GM12878 (cell line): Measurements from ENCODE around the gene PLCG1. TPM values are rescaled to one million over a fixed set of nuclear protein-coding genes. Genes with fewer than 3 reads are reported as not detected.

Experiments used
- ATAC-seq: fragments of 200-7000 bp; cut with Tn5 transposase; 3 replicates; pipeline ENCODE4 v1.9.1; 2020; ENCODE audit warnings: mild to moderate bottlenecking, moderate library complexity
- BruUV-seq: library from RNA; stranded (reverse); fragments of 400-500 nt; replicated peaks from 2 replicates; lab custom pipeline; 2021; lab: Mats Ljungman, UMichigan
- CTCF ChIA-PET: fragments of 300-600 bp; sonication (Branson Sonifier 250); formaldehyde crosslinking; extraction: SDS; loops from one replicate; lab custom pipeline; 2021; ENCODE audit warnings: inconsistent platforms; lab: Yijun Ruan, JAX
- POLR2A ChIA-PET: fragments of 350-600 bp; formaldehyde crosslinking; extraction: SDS; loops from one replicate; lab custom pipeline; 2021; ENCODE audit warnings: inconsistent platforms; lab: Charles Lee
- RAD21 ChIA-PET: fragments of 300-600 bp; sonication (Branson Sonifier 250); formaldehyde crosslinking; loops from one replicate; lab custom pipeline; 2023; ENCODE audit warnings: antibody characterized with exemption; ENCODE audit not compliant: unreplicated experiment; lab: Charles Lee
- SMC1A ChIA-PET: fragments of 300-600 bp; sonication (Branson Sonifier 250); formaldehyde crosslinking; loops from one replicate; lab custom pipeline; 2023; ENCODE audit not compliant: unreplicated experiment, uncharacterized antibody; lab: Charles Lee
- DNase-seq: peaks from one replicate; pipeline ENCODE4 v3.0.0-alpha.2; 2011; ENCODE audit warnings: low read depth, low spot score
- FAIRE-seq: peaks from 3 replicates; lab custom pipeline; 2011; peaks lifted over from hg19 to GRCh38; lab: Jason Lieb, UNC
- H2AFZ ChIP-seq: 2 replicates; pipeline ENCODE4 v1.6.0; 2011; ENCODE audit warnings: low read depth, low read length, control low read depth; ENCODE audit not compliant: control insufficient read depth
- H3K27ac ChIP-seq: 2 replicates; pipeline ENCODE4 v1.5.1; 2011; ENCODE audit warnings: control low read depth; ENCODE audit not compliant: control insufficient read depth, insufficient read depth
- H3K27me3 ChIP-seq, 2 experiments: replicated peaks in 1 of 2; 2 replicates each; pipeline versions ENCODE4 v1.6.0 to v1.6.1; 2011; ENCODE audit warnings: low read length in 1 of 2; ENCODE audit not compliant: control insufficient read depth in 2 of 2, insufficient read depth in 2 of 2
- H3K36me3 ChIP-seq, 2 experiments: 2 replicates each; pipeline ENCODE4 v1.5.1; 2011; ENCODE audit warnings: low read length in 1 of 2; ENCODE audit not compliant: control insufficient read depth in 2 of 2, insufficient read depth in 2 of 2
- H3K4me1 ChIP-seq: 2 replicates; pipeline ENCODE4 v1.6.1; 2011; ENCODE audit warnings: mild to moderate bottlenecking, low read length, moderate library complexity, mixed read lengths; ENCODE audit not compliant: control insufficient read depth, insufficient read depth
- H3K4me2 ChIP-seq: 2 replicates; pipeline ENCODE4 v1.6.0; 2011; ENCODE audit warnings: control low read depth; ENCODE audit not compliant: control insufficient read depth, insufficient read depth
- H3K4me3 ChIP-seq: fragments of 200-600 bp; sonication (generic); 2 replicates; pipeline ENCODE4 v1.5.1; 2016
- H3K79me2 ChIP-seq: 2 replicates; pipeline ENCODE4 v1.6.0; 2011; ENCODE audit warnings: low read length; ENCODE audit not compliant: control insufficient read depth, insufficient read depth
- H3K9ac ChIP-seq: 2 replicates; pipeline ENCODE4 v1.8.0; 2011; ENCODE audit warnings: low read length, control low read depth, mixed read lengths; ENCODE audit not compliant: control insufficient read depth, insufficient read depth
- H3K9me3 ChIP-seq: replicated peaks from 3 replicates; pipeline ENCODE4 v1.5.1; 2011; ENCODE audit warnings: mild to moderate bottlenecking, low read length; ENCODE audit not compliant: control insufficient read depth, insufficient read depth
- H4K20me1 ChIP-seq: 2 replicates; pipeline ENCODE4 v1.6.0; 2011; ENCODE audit not compliant: control insufficient read depth, insufficient read depth
- ASH2L ChIP-seq: fragments of 300-600, 200-600 bp; sonication (generic); IDR thresholded peaks from 2 replicates; pipeline ENCODE4 v1.6.1; 2017; ENCODE audit warnings: low read depth, mild to moderate bottlenecking, borderline replicate concordance
- BRCA1 ChIP-seq: IDR thresholded peaks from 2 replicates; pipeline ENCODE4 v1.6.1; 2011; ENCODE audit warnings: low read depth, low read length, improper control_type of control experiment
- HCFC1 ChIP-seq: fragments of 150-350 bp; IDR thresholded peaks from 2 replicates; pipeline ENCODE4 v1.6.1; 2014; ENCODE audit warnings: low read length
- JUND ChIP-seq: IDR thresholded peaks from 2 replicates; pipeline ENCODE4 v1.6.1; 2012; ENCODE audit warnings: low read depth, mild to moderate bottlenecking, low read length, improper control_type of control experiment, moderate library complexity
- KAT2A ChIP-seq: conservative IDR thresholded peaks from 2 replicates; pipeline ENCODE4 v1.6.1; 2011; ENCODE audit warnings: low read depth, low read length; ENCODE audit not compliant: control insufficient read depth
- MEF2B ChIP-seq: fragments of 450-650 bp; IDR thresholded peaks from 2 replicates; pipeline ENCODE4 v1.6.1; 2018; ENCODE audit warnings: mild to moderate bottlenecking, moderate library complexity; ENCODE audit not compliant: partially characterized antibody, poor library complexity, severe bottlenecking
- NR2F1 ChIP-seq: fragments of 450-650 bp; conservative IDR thresholded peaks from 2 replicates; pipeline ENCODE4 v1.6.1; 2017; ENCODE audit warnings: mild to moderate bottlenecking
- RBBP5 ChIP-seq: fragments of 200-600 bp; sonication (generic); conservative IDR thresholded peaks from 2 replicates; pipeline ENCODE4 v1.6.1; 2016
- RCOR1 ChIP-seq: conservative IDR thresholded peaks from 2 replicates; pipeline ENCODE4 v1.6.1; 2012; ENCODE audit warnings: low read depth, low read length, improper control_type of control experiment
- SMARCA5 ChIP-seq: fragments of 450-650 bp; IDR thresholded peaks from 2 replicates; pipeline ENCODE4 v1.6.1; 2017; ENCODE audit warnings: mild to moderate bottlenecking
- WGBS: methylation state at CpG from one replicate; pipeline ENCODE4 v1.1.6; 2016; ENCODE audit warnings: low lambda C conversion rate; ENCODE audit not compliant: insufficient replicate concordance, insufficient coverage; ENCODE audit errors: missing lambda C conversion rate; 5-methylcytosine and 5-hydroxymethylcytosine counted together
- in situ Hi-C: fragments of 300-500 bp; cut with MboI; formaldehyde crosslinking; loops from 9 replicates; pipeline ENCODE4 v1.14.3; 2018; ENCODE audit warnings: mixed read lengths
- intact Hi-C: fragments of 100-400 bp; cut with micrococcal nuclease; formaldehyde crosslinking; loops from one replicate; pipeline ENCODE4 v1.14.2; 2022; ENCODE audit not compliant: unreplicated experiment
- polyA plus RNA-seq, 11 experiments: library from polyadenylated mRNA; depleted of rRNA in 4 of 11; unstranded in 6 of 11; stranded (reverse) in 5 of 11; fragments of >200 nt; fragmentation: Nextera tagmentation in 4 of 11; fragmentation: Illumina TruSeq in 1 of 11; extraction: Ambion mirVana in 4 of 11; extraction: Trizol in 1 of 11; gene quantifications; 1 replicate in 1 of 11; 2 replicates in 10 of 11; pipeline versions ENCODE4 v1.2.1 to v1.2.3, GENCODE V29; 2011 to 2016; ENCODE audit warnings: inconsistent platforms in 2 of 11, missing spikeins in 2 of 11, low read depth in 1 of 11
- total RNA-seq, 4 experiments: library from RNA; depleted of rRNA in 3 of 4; stranded (reverse); fragments of >200 nt in 3 of 4; fragmentation: Illumina TruSeq in 1 of 4; extraction: Trizol in 1 of 4; gene quantifications; 2 replicates each; pipeline versions ENCODE4 v1.2.1 to v1.2.3, GENCODE V29; 2013 to 2021
- TF ChIP-seq, protein P1 (sequence below): IDR thresholded peaks from 2 replicates; pipeline ENCODE4 v1.6.1; 2011; ENCODE audit warnings: borderline replicate concordance, low read depth, mild to moderate bottlenecking, moderate library complexity, mixed read lengths, low read length; ENCODE audit not compliant: insufficient read depth; ENCODE audit errors: extremely low read length
- TF ChIP-seq, protein P2 (sequence below): fragments of 450-650 bp; IDR thresholded peaks from 2 replicates; pipeline ENCODE4 v1.6.1; 2016; ENCODE audit warnings: mild to moderate bottlenecking, moderate library complexity, borderline replicate concordance

The PLCG1 gene
- total and polyA plus RNA-seq, 10 of the 15 experiments (the other 5 are each of a cell fraction or from before 2014, with no cell fraction given), result 2.6 to 114 (median 45.3) TPM

DNA sequence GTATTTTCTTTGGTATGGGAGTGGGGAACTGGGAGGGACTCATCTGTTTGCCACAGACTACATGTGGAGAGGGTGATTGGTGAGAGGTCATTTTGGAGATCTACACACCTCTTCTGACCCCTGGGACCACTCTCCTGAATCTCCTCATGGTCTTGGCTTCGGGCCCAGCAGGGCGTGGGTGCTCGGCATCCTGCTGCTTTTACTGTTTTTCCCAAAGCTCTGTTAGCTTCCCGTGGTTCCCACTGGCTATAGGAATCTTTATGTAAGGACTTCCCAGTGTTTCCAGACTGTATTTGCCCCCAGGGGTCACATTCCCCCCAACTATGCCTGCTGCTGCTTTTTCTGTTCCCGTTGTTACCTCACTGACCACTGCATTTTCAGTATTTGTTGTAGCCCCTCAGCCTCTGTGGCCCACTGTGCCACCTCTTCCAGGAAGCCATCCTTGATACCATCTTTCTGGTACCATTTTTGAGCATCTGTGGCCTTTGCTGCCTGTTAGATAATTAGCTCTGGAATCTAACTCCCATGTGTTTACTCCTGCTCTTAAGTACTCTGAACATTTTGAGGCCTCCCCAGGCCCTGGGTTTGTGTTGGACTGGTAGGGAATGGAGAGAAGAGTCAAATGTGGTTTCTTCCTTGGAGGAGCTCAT lies 14.9 kb downstream of the PLCG1 start:
- H3K9me3 ChIP-seq, result no peaks in the 10 kb centered on the region
- RAD21 ChIA-PET, result interaction anchor here (1.0 to 1.2 kb wide), 2 partner anchors 10 to 16 kb away, joined by 4 read pairs; no protein-coding TSS in a partner anchor
- no peak overlapping the region for H3K27ac ChIP-seq
- no peaks in the 10 kb centered on the region for H3K27me3 ChIP-seq
- DNase-seq (no peak), FAIRE-seq (no peak), ATAC-seq (no peak)
- H4K20me1 ChIP-seq, result no peaks in the 10 kb centered on the region; the same call in none of the 2 replicates
- POLR2A ChIA-PET, result interaction anchor here (0.9 to 1.8 kb wide), 3 partner anchors 9 to 14 kb away, joined by 3 to 10 read pairs (median 9); no protein-coding TSS in a partner anchor
- no peak for TF ChIP-seq RCOR1
- no peak for TF ChIP-seq BRCA1
- no peak for TF ChIP-seq ASH2L
- no peak for TF ChIP-seq HCFC1
- TF ChIP-seq, protein P1, sequence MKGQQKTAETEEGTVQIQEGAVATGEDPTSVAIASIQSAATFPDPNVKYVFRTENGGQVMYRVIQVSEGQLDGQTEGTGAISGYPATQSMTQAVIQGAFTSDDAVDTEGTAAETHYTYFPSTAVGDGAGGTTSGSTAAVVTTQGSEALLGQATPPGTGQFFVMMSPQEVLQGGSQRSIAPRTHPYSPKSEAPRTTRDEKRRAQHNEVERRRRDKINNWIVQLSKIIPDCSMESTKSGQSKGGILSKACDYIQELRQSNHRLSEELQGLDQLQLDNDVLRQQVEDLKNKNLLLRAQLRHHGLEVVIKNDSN, result no peak
- TF ChIP-seq, protein P2, sequence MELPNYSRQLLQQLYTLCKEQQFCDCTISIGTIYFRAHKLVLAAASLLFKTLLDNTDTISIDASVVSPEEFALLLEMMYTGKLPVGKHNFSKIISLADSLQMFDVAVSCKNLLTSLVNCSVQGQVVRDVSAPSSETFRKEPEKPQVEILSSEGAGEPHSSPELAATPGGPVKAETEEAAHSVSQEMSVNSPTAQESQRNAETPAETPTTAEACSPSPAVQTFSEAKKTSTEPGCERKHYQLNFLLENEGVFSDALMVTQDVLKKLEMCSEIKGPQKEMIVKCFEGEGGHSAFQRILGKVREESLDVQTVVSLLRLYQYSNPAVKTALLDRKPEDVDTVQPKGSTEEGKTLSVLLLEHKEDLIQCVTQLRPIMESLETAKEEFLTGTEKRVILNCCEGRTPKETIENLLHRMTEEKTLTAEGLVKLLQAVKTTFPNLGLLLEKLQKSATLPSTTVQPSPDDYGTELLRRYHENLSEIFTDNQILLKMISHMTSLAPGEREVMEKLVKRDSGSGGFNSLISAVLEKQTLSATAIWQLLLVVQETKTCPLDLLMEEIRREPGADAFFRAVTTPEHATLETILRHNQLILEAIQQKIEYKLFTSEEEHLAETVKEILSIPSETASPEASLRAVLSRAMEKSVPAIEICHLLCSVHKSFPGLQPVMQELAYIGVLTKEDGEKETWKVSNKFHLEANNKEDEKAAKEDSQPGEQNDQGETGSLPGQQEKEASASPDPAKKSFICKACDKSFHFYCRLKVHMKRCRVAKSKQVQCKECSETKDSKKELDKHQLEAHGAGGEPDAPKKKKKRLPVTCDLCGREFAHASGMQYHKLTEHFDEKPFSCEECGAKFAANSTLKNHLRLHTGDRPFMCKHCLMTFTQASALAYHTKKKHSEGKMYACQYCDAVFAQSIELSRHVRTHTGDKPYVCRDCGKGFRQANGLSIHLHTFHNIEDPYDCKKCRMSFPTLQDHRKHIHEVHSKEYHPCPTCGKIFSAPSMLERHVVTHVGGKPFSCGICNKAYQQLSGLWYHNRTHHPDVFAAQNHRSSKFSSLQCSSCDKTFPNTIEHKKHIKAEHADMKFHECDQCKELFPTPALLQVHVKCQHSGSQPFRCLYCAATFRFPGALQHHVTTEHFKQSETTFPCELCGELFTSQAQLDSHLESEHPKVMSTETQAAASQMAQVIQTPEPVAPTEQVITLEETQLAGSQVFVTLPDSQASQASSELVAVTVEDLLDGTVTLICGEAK, result no peak
- no peak for TF ChIP-seq KAT2A
- TF ChIP-seq SMARCA5, result no peak
- TF ChIP-seq MEF2B, result no peak
- TF ChIP-seq NR2F1, result no peak
- TF ChIP-seq RBBP5, result no peak
- no peak for TF ChIP-seq JUND
- H3K4me2 ChIP-seq, result no peak overlapping the region
- SMC1A ChIA-PET, result interaction anchor here (1.0 to 2.6 kb wide), 4 partner anchors 8 to 72 kb away, joined by 3 to 10 read pairs (median 6); no protein-coding TSS in a partner anchor
- no TSS peak for BruUV-seq
- peaks cover 39% of the 10 kb centered on the region for H3K4me1 ChIP-seq
- CTCF ChIA-PET, result interaction anchor here (1.0 to 3.9 kb wide), 6 partner anchors 11 to 189 kb away, joined by 3 to 18 read pairs (median 8); no protein-coding TSS in a partner anchor
- 85% methylated on average over 5 of the region's 5 CpGs for whole genome bisulfite sequencing
- intact Hi-C loops, result no loop called here
- H3K4me3 ChIP-seq, result no peak overlapping the region
- H3K79me2 ChIP-seq, result peaks cover 65% of the 10 kb centered on the region
- in situ Hi-C loops, result no loop called here
- no peak overlapping the region for H2AFZ ChIP-seq
- H3K36me3 ChIP-seq, result peaks cover 3 to 6% of the 10 kb centered on the region in 2 experiments; a peak in 3 of 4 replicates
- H3K9ac ChIP-seq, result no peak overlapping the region
